HepG2 (cell line): ENCODE results near the gene ASGR1. TPM values are rescaled to one million over a fixed set of nuclear protein-coding genes. Genes with fewer than 3 reads are reported as not detected.

Source experiments
- CEBPB ChIP-seq: IDR thresholded peaks from 2 replicates; pipeline ENCODE4 v1.6.1; 2011; ENCODE audit warnings: low read depth, low read length, improper control_type of control experiment, borderline replicate concordance
- CHD4 ChIP-seq: fragments of 200-600 bp; sonication (generic); IDR thresholded peaks from 2 replicates; pipeline ENCODE4 v1.7.0; 2017; ENCODE audit warnings: mild to moderate bottlenecking, low read length, borderline replicate concordance
- ELF4 ChIP-seq: sonication (generic); formaldehyde crosslinking; IDR thresholded peaks from 2 replicates; pipeline ENCODE4 v1.5.0; 2020; ENCODE audit warnings: missing genetic modification reagents, mild to moderate bottlenecking, moderate library complexity, borderline replicate concordance
- FOXJ3 ChIP-seq: sonication (generic); formaldehyde crosslinking; IDR thresholded peaks from 2 replicates; pipeline ENCODE4 v1.4.0; 2020; ENCODE audit warnings: missing genetic modification reagents, mild to moderate bottlenecking, borderline replicate concordance
- FOXM1 ChIP-seq: sonication (generic); formaldehyde crosslinking; IDR thresholded peaks from 2 replicates; pipeline ENCODE4 v1.5.0; 2020; ENCODE audit warnings: missing genetic modification reagents
- FOXP4 ChIP-seq: sonication (generic); formaldehyde crosslinking; IDR thresholded peaks from 2 replicates; pipeline ENCODE4 v1.4.0; 2020; ENCODE audit warnings: missing genetic modification reagents
- KDM5B ChIP-seq: sonication (generic); formaldehyde crosslinking; IDR thresholded peaks from 2 replicates; pipeline ENCODE4 v1.4.0; 2020; ENCODE audit warnings: missing genetic modification reagents, mild to moderate bottlenecking, borderline replicate concordance
- KLF15 ChIP-seq: sonication (generic); formaldehyde crosslinking; IDR thresholded peaks from 2 replicates; pipeline ENCODE4 v1.8.1; 2023; ENCODE audit warnings: borderline replicate concordance, mild to moderate bottlenecking, inconsistent platforms, missing genetic modification reagents, mixed read lengths
- MED8 ChIP-seq: sonication (generic); formaldehyde crosslinking; IDR thresholded peaks from 2 replicates; pipeline ENCODE4 v1.8.1; 2023; ENCODE audit warnings: mild to moderate bottlenecking, missing genetic modification reagents; ENCODE audit not compliant: insufficient replicate concordance
- NFRKB ChIP-seq: fragments of 450-650 bp; IDR thresholded peaks from 2 replicates; pipeline ENCODE4 v1.6.1; 2017
- SKI ChIP-seq: fragments of 450-650 bp; IDR thresholded peaks from one replicate; pipeline ENCODE4 v1.6.1; 2018; ENCODE audit warnings: mild to moderate bottlenecking; ENCODE audit not compliant: partially characterized antibody
- THAP11 ChIP-seq: IDR thresholded peaks from 2 replicates; pipeline ENCODE4 v1.6.1; 2016; ENCODE audit warnings: missing biosample characterization, missing genetic modification reagents
- TMF1 ChIP-seq: sonication (generic); formaldehyde crosslinking; IDR thresholded peaks from 2 replicates; pipeline ENCODE4 v1.8.1; 2022; ENCODE audit warnings: low read depth, missing genetic modification reagents
- YEATS2 ChIP-seq: sonication (generic); formaldehyde crosslinking; IDR thresholded peaks from 2 replicates; pipeline ENCODE4 v1.4.0; 2020; ENCODE audit warnings: missing genetic modification reagents, borderline replicate concordance
- ZKSCAN8 ChIP-seq: IDR thresholded peaks from 2 replicates; pipeline ENCODE4 v1.6.1; 2016; ENCODE audit warnings: borderline replicate concordance, missing genetic modification reagents, missing compliant biosample characterization
- ZNF275 ChIP-seq: sonication (generic); formaldehyde crosslinking; IDR thresholded peaks from 2 replicates; pipeline ENCODE4 v1.8.0; 2022; ENCODE audit warnings: missing genetic modification reagents, mild to moderate bottlenecking, inconsistent platforms, borderline replicate concordance
- ZNF629 ChIP-seq: sonication (generic); formaldehyde crosslinking; conservative IDR thresholded peaks from 2 replicates; pipeline ENCODE4 v1.5.0; 2020; ENCODE audit warnings: missing genetic modification reagents
- polyA plus RNA-seq, 8 experiments: library from polyadenylated mRNA; depleted of rRNA in 3 of 8; stranded (reverse) in 7 of 8; unstranded in 1 of 8; fragments of >200 nt; fragmentation: Illumina TruSeq in 4 of 8; extraction: Trizol in 4 of 8; gene quantifications; 2 replicates each; pipeline versions ENCODE4 v1.2.1 to v1.2.3, GENCODE V29; 2011 to 2016; ENCODE audit warnings: low read depth in 4 of 8, missing spikeins in 1 of 8, mixed read lengths in 1 of 8; ENCODE audit not compliant: insufficient read depth in 1 of 8
- total RNA-seq, 5 experiments: library from RNA; depleted of rRNA; stranded (reverse); fragments of >200 nt; fragmentation: Illumina TruSeq; extraction: Trizol; gene quantifications; 2 replicates each; pipeline ENCODE4 v1.2.3, GENCODE V29; 2016; ENCODE audit warnings: low read depth in 1 of 5
- TF ChIP-seq, protein P1 (sequence below): sonication (generic); formaldehyde crosslinking; conservative IDR thresholded peaks from 2 replicates; pipeline ENCODE4 v1.4.0; 2020; ENCODE audit warnings: mild to moderate bottlenecking, missing genetic modification reagents, moderate library complexity
- TF ChIP-seq, protein P2 (sequence below), 2 experiments: IDR thresholded peaks; 2 replicates each; pipeline ENCODE4 v1.6.1; 2011 to 2012; ENCODE audit warnings: low read length in 2 of 2, borderline replicate concordance in 1 of 2, low read depth in 1 of 2, mild to moderate bottlenecking in 1 of 2, moderate library complexity in 1 of 2

Gene ASGR1
- total and polyA plus RNA-seq, 2 of the 13 experiments (the other 11 are each of a cell fraction or from before 2014, with no cell fraction given), result 353 to 796 TPM

DNA sequence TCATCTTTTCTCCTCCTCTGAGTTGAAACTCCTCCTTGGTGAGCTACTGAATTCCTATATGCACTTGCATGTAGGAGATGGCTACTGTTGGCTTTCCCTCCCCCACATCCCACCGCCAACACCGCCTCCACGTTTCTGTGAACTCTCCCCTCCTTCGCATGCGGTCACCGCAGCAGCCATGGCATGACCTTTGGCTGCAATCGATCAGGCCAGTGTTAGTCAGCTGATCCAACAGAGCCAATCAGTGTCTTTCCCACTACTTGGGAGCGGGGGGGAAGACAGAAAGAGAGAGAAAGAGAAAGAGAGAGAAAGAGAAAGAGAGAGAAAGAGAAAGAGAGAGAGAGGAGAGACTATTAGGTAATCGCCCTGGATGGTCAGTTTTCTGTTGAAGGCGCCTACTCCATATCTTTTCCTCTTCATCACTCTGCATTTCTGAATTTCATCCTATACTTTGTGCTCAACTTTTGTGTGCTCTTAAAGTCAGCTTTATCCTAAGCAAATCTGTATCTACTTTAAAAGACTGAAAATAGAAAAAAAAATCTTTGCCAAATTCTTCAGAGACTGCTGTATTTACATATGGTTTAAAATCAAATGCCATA, 22.7 kb downstream of the ASGR1 start (continued):
- 0 out of 2 replicates have a peak, but pooled peaks have one; percentile 69 for TF ChIP-seq KLF15 (CRISPR knock-in tag)
- TF ChIP-seq KDM5B (CRISPR knock-in tag), result peak; percentile 98
- peak; percentile 99 for TF ChIP-seq TMF1 (CRISPR knock-in tag)
- TF ChIP-seq SKI, result peak; percentile 81
- 0 out of 2 replicates have a peak, but pooled peaks have one; percentile 35 for TF ChIP-seq FOXJ3 (CRISPR knock-in tag)
- peak; percentile 79 for TF ChIP-seq ZNF275 (CRISPR knock-in tag)
- TF ChIP-seq CHD4, result no peak
- TF ChIP-seq YEATS2 (CRISPR knock-in tag), result peak; percentile 87
- no peak; the same call in 1 of the 2 replicates for TF ChIP-seq ELF4 (CRISPR knock-in tag)
- peak; percentile 56 for TF ChIP-seq ZNF629 (CRISPR knock-in tag)
- TF ChIP-seq, protein P1, sequence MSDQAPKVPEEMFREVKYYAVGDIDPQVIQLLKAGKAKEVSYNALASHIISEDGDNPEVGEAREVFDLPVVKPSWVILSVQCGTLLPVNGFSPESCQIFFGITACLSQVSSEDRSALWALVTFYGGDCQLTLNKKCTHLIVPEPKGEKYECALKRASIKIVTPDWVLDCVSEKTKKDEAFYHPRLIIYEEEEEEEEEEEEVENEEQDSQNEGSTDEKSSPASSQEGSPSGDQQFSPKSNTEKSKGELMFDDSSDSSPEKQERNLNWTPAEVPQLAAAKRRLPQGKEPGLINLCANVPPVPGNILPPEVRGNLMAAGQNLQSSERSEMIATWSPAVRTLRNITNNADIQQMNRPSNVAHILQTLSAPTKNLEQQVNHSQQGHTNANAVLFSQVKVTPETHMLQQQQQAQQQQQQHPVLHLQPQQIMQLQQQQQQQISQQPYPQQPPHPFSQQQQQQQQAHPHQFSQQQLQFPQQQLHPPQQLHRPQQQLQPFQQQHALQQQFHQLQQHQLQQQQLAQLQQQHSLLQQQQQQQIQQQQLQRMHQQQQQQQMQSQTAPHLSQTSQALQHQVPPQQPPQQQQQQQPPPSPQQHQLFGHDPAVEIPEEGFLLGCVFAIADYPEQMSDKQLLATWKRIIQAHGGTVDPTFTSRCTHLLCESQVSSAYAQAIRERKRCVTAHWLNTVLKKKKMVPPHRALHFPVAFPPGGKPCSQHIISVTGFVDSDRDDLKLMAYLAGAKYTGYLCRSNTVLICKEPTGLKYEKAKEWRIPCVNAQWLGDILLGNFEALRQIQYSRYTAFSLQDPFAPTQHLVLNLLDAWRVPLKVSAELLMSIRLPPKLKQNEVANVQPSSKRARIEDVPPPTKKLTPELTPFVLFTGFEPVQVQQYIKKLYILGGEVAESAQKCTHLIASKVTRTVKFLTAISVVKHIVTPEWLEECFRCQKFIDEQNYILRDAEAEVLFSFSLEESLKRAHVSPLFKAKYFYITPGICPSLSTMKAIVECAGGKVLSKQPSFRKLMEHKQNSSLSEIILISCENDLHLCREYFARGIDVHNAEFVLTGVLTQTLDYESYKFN (CRISPR knock-in tag), result peak; percentile 95
- peak; percentile 87 for TF ChIP-seq THAP11 (CRISPR knock-in tag)
- TF ChIP-seq FOXP4 (CRISPR knock-in tag), result peak; percentile 77; the same call in 1 of the 2 replicates
- TF ChIP-seq CEBPB, result peak; percentile 13; the same call in 1 of the 2 replicates
- no peak for TF ChIP-seq ZKSCAN8
- TF ChIP-seq NFRKB, result no peak
- TF ChIP-seq, protein P2, sequence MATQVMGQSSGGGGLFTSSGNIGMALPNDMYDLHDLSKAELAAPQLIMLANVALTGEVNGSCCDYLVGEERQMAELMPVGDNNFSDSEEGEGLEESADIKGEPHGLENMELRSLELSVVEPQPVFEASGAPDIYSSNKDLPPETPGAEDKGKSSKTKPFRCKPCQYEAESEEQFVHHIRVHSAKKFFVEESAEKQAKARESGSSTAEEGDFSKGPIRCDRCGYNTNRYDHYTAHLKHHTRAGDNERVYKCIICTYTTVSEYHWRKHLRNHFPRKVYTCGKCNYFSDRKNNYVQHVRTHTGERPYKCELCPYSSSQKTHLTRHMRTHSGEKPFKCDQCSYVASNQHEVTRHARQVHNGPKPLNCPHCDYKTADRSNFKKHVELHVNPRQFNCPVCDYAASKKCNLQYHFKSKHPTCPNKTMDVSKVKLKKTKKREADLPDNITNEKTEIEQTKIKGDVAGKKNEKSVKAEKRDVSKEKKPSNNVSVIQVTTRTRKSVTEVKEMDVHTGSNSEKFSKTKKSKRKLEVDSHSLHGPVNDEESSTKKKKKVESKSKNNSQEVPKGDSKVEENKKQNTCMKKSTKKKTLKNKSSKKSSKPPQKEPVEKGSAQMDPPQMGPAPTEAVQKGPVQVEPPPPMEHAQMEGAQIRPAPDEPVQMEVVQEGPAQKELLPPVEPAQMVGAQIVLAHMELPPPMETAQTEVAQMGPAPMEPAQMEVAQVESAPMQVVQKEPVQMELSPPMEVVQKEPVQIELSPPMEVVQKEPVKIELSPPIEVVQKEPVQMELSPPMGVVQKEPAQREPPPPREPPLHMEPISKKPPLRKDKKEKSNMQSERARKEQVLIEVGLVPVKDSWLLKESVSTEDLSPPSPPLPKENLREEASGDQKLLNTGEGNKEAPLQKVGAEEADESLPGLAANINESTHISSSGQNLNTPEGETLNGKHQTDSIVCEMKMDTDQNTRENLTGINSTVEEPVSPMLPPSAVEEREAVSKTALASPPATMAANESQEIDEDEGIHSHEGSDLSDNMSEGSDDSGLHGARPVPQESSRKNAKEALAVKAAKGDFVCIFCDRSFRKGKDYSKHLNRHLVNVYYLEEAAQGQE (IDR thresholded peaks at IDR 0.05; ENCODE audit: borderline replicate concordance in 1 of 2, low read depth in 1 of 2, low read length in 2 of 2), result no peak
- peak; percentile 72 for TF ChIP-seq MED8
- TF ChIP-seq FOXM1 (CRISPR knock-in tag), result no peak
